IPS DF 4.7 (cell line): ENCODE results near the gene ARHGAP26.

ENCODE experiments used
- DNase-seq: peaks from one replicate; pipeline ENCODE4 v3.0.0-alpha.2; 2013; ENCODE audit warnings: low spot score; ENCODE audit errors: extremely low read depth

The ARHGAP26 gene

GRCh38 chr5:143036146-143036927, 266.2 kb downstream of the ARHGAP26 start:
- DNase-seq: no peak

GRCh38 chr5:143037071-143037470, 266.9 kb downstream of the ARHGAP26 start:
- DNase-seq: peak; percentile 93

- DNase-seq: no peak
These were observed 267.5 kb downstream of the ARHGAP26 start for GRCh38 chr5:143037708-143038107.

GRCh38 chr5:143040622-143041021, 270.4 kb downstream of the ARHGAP26 start:
- DNase-seq: no peak

- DNase-seq: no peak
These were observed 271.3 kb downstream of the ARHGAP26 start for GRCh38 chr5:143041461-143041860.

- DNase-seq: no peak
These were observed 272.0 kb downstream of the ARHGAP26 start for GRCh38 chr5:143041972-143042770.

GRCh38 chr5:143044265-143044664, 274.1 kb downstream of the ARHGAP26 start:
- no peak for DNase-seq

GRCh38 chr5:143045062-143045461, 274.9 kb downstream of the ARHGAP26 start:
- no peak for DNase-seq

- DNase-seq: no peak
These were observed 276.1 kb downstream of the ARHGAP26 start for GRCh38 chr5:143046314-143046713.

- no peak for DNase-seq
These were observed 276.9 kb downstream of the ARHGAP26 start for GRCh38 chr5:143047091-143047490.

- DNase-seq: no peak
These were observed 280.0 kb downstream of the ARHGAP26 start for GRCh38 chr5:143050183-143050582.

- DNase-seq: no peak
These were observed 281.3 kb downstream of the ARHGAP26 start for GRCh38 chr5:143051244-143052058.

GRCh38 chr5:143052967-143053682, 282.9 kb downstream of the ARHGAP26 start:
- DNase-seq: no peak

- DNase-seq: no peak
These were observed 283.6 kb downstream of the ARHGAP26 start for GRCh38 chr5:143053780-143054179.

- no peak for DNase-seq
These were observed 284.3 kb downstream of the ARHGAP26 start for GRCh38 chr5:143054480-143054941.

GRCh38 chr5:143055596-143056338, 285.6 kb downstream of the ARHGAP26 start:
- no peak for DNase-seq

- DNase-seq: no peak
These were observed 286.1 kb downstream of the ARHGAP26 start for GRCh38 chr5:143056339-143056704.

GRCh38 chr5:143056792-143057579, 286.8 kb downstream of the ARHGAP26 start:
- DNase-seq: no peak

GRCh38 chr5:143057580-143057999, 287.4 kb downstream of the ARHGAP26 start:
- no peak for DNase-seq
